ENCODE data around the gene CEP95. TPM values are rescaled to one million over a fixed set of nuclear protein-coding genes. Genes with fewer than 3 reads are reported as not detected.

Gene CEP95
- total RNA-seq, 1 experiment from 2014 or later = 77.0 TPM

DNA sequence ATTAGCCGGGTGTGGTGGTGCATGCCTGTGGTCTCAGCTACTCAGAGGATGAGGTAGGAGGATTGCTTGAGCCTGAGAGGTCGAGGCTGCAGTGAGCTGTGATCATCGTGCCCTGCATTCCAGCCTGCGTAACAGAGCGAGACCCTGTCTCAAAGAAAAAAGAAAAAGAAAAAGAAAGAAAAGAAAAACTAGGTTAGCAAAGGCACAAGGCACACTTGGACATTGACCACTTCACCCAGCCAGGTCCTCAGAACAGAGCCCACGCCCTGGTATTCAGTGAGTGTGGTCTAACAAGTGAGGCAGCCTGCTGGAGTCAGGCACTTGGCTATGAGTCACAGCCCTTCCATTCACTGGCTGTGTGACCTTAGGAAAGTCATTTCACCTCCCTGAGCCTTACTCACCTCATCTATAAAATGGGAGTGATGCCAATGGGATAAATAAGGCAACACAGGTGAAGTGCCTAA lies 47.5 kb upstream of the CEP95 start:
- DNase-seq (ENCODE audit: low read depth, low spot score) (peak; percentile 59), ATAC-seq (peak; percentile 85)
- CTCF ChIA-PET = no interaction called here
- H3K4me3 ChIP-seq (replicated peaks in 1 of 2; ENCODE audit: low read depth in 1 of 2, low read length in 2 of 2) = no peak overlapping the region
- no peaks in the 10 kb centered on the region for H3K9me3 ChIP-seq (ENCODE audit: control insufficient read depth in 1 of 2, insufficient read depth in 1 of 2, low read depth in 1 of 2, low read length in 2 of 2)
- POLR2A ChIA-PET = no interaction called here
- no peaks in the 10 kb centered on the region for H3K79me2 ChIP-seq (ENCODE audit: insufficient read depth, low read length)
- no peak overlapping the region for H2AFZ ChIP-seq (ENCODE audit: low read depth, low read length, poor library complexity, severe bottlenecking)
- RAD21 ChIA-PET (ENCODE audit: low non-redundant PET in 1 of 2, low total read pairs in 2 of 2, uncharacterized antibody in 2 of 2, unreplicated experiment in 2 of 2) = no interaction called here
- intact Hi-C loops (cut with micrococcal nuclease) = no loop called here
- H3K4me2 ChIP-seq (ENCODE audit: low read length) = peak overlapping the region; percentile 66
- no peaks in the 10 kb centered on the region for H3K27me3 ChIP-seq (ENCODE audit: insufficient read depth, low read length)
- H3K4me1 ChIP-seq (ENCODE audit: control insufficient read depth in 1 of 2, insufficient read depth in 2 of 2, low read length in 2 of 2) = peaks cover 7 to 28% of the 10 kb centered on the region in 2 experiments
- H3K9me2 ChIP-seq (ENCODE audit: insufficient read depth) = no peaks in the 10 kb centered on the region
- H3K27ac ChIP-seq (ENCODE audit: low read depth, low read length) = no peak overlapping the region
- H3K36me3 ChIP-seq (ENCODE audit: control insufficient read depth in 1 of 2, insufficient read depth in 2 of 2, low read length in 2 of 2) = no peaks in the 10 kb centered on the region
- no peaks in the 10 kb centered on the region for H4K20me1 ChIP-seq (ENCODE audit: insufficient read depth)
- peak overlapping the region; percentile 7; the same call in 1 of the 2 replicates for H3K9ac ChIP-seq (ENCODE audit: low read length)
- BruUV-seq (replicated peaks) = no TSS peak
- TF ChIP-seq, protein P1, sequence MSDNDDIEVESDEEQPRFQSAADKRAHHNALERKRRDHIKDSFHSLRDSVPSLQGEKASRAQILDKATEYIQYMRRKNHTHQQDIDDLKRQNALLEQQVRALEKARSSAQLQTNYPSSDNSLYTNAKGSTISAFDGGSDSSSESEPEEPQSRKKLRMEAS (IDR thresholded peaks at IDR 0.05) = 0 out of 2 replicates have a peak, but pooled peaks have one; percentile 30
- TF ChIP-seq CBX3 (IDR thresholded peaks at IDR 0.05; ENCODE audit: low read depth) = peak; percentile 85
- TF ChIP-seq JUND (IDR thresholded peaks at IDR 0.05) = peak; percentile 68
- peak; percentile 35; the same call in 1 of the 2 replicates for TF ChIP-seq SP1 (IDR thresholded peaks at IDR 0.05; ENCODE audit: low read depth)
- no peak for TF ChIP-seq POLR2A (IDR thresholded peaks at IDR 0.05; ENCODE audit: borderline replicate concordance, extremely low read depth, insufficient read depth, insufficient read length)
- no peak for TF ChIP-seq ZFX (IDR thresholded peaks at IDR 0.05)
- no peak for TF ChIP-seq YY1 (IDR thresholded peaks at IDR 0.05; ENCODE audit: extremely low read depth, insufficient replicate concordance, low read depth, low read length)
- TF ChIP-seq EZH2phosphoT487 (IDR thresholded peaks at IDR 0.05; ENCODE audit: borderline replicate concordance) = no peak
- TF ChIP-seq EZH2 (IDR thresholded peaks at IDR 0.05) = no peak
- TF ChIP-seq SRF (IDR thresholded peaks at IDR 0.05; ENCODE audit: low read depth) = no peak
- TF ChIP-seq ZNF274 (IDR thresholded peaks at IDR 0.05; ENCODE audit: low read depth, low read length) = no peak
- peak; percentile 52; the same call in 1 of the 2 replicates for TF ChIP-seq FOSL1 (IDR thresholded peaks at IDR 0.05; ENCODE audit: low read depth)
- TF ChIP-seq, protein P2, sequence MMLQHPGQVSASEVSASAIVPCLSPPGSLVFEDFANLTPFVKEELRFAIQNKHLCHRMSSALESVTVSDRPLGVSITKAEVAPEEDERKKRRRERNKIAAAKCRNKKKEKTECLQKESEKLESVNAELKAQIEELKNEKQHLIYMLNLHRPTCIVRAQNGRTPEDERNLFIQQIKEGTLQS (IDR thresholded peaks at IDR 0.05) = no peak
- TF ChIP-seq, protein P3, sequence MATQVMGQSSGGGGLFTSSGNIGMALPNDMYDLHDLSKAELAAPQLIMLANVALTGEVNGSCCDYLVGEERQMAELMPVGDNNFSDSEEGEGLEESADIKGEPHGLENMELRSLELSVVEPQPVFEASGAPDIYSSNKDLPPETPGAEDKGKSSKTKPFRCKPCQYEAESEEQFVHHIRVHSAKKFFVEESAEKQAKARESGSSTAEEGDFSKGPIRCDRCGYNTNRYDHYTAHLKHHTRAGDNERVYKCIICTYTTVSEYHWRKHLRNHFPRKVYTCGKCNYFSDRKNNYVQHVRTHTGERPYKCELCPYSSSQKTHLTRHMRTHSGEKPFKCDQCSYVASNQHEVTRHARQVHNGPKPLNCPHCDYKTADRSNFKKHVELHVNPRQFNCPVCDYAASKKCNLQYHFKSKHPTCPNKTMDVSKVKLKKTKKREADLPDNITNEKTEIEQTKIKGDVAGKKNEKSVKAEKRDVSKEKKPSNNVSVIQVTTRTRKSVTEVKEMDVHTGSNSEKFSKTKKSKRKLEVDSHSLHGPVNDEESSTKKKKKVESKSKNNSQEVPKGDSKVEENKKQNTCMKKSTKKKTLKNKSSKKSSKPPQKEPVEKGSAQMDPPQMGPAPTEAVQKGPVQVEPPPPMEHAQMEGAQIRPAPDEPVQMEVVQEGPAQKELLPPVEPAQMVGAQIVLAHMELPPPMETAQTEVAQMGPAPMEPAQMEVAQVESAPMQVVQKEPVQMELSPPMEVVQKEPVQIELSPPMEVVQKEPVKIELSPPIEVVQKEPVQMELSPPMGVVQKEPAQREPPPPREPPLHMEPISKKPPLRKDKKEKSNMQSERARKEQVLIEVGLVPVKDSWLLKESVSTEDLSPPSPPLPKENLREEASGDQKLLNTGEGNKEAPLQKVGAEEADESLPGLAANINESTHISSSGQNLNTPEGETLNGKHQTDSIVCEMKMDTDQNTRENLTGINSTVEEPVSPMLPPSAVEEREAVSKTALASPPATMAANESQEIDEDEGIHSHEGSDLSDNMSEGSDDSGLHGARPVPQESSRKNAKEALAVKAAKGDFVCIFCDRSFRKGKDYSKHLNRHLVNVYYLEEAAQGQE (IDR thresholded peaks at IDR 0.05; ENCODE audit: low read depth) = no peak
- TF ChIP-seq, protein P4, sequence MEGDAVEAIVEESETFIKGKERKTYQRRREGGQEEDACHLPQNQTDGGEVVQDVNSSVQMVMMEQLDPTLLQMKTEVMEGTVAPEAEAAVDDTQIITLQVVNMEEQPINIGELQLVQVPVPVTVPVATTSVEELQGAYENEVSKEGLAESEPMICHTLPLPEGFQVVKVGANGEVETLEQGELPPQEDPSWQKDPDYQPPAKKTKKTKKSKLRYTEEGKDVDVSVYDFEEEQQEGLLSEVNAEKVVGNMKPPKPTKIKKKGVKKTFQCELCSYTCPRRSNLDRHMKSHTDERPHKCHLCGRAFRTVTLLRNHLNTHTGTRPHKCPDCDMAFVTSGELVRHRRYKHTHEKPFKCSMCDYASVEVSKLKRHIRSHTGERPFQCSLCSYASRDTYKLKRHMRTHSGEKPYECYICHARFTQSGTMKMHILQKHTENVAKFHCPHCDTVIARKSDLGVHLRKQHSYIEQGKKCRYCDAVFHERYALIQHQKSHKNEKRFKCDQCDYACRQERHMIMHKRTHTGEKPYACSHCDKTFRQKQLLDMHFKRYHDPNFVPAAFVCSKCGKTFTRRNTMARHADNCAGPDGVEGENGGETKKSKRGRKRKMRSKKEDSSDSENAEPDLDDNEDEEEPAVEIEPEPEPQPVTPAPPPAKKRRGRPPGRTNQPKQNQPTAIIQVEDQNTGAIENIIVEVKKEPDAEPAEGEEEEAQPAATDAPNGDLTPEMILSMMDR (IDR thresholded peaks at IDR 0.05 in 2 of 3, conservative IDR thresholded peaks at IDR 0.05 in 1 of 3; ENCODE audit: borderline replicate concordance in 1 of 3, insufficient read depth in 1 of 3, low read depth in 2 of 3, low read length in 2 of 3) = no peak
- no peak for TF ChIP-seq CEBPB (IDR thresholded peaks at IDR 0.05; ENCODE audit: low read depth)
- no peak for TF ChIP-seq ELF1 (IDR thresholded peaks at IDR 0.05; ENCODE audit: borderline replicate concordance, low read depth)
- no peak for TF ChIP-seq TCF7L2 (IDR thresholded peaks at IDR 0.05; ENCODE audit: borderline replicate concordance, extremely low read depth, insufficient read depth, insufficient read length)
- TF ChIP-seq EGR1 (IDR thresholded peaks at IDR 0.05; ENCODE audit: low read depth) = no peak
- TF ChIP-seq POLR2AphosphoS5 (IDR thresholded peaks at IDR 0.05; ENCODE audit: low read depth, low read length) = no peak
- no peak for TF ChIP-seq RAD21 (IDR thresholded peaks at IDR 0.05; ENCODE audit: low read depth)
- TF ChIP-seq, protein P5, sequence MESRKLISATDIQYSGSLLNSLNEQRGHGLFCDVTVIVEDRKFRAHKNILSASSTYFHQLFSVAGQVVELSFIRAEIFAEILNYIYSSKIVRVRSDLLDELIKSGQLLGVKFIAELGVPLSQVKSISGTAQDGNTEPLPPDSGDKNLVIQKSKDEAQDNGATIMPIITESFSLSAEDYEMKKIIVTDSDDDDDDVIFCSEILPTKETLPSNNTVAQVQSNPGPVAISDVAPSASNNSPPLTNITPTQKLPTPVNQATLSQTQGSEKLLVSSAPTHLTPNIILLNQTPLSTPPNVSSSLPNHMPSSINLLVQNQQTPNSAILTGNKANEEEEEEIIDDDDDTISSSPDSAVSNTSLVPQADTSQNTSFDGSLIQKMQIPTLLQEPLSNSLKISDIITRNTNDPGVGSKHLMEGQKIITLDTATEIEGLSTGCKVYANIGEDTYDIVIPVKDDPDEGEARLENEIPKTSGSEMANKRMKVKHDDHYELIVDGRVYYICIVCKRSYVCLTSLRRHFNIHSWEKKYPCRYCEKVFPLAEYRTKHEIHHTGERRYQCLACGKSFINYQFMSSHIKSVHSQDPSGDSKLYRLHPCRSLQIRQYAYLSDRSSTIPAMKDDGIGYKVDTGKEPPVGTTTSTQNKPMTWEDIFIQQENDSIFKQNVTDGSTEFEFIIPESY (IDR thresholded peaks at IDR 0.05; ENCODE audit: extremely low read depth, insufficient replicate concordance, low read length) = no peak

Data from HCT116 (cell line).